ENCODE data around the gene SIDT2.
"Not testable (repeated sequence)": the region's sequence is repeated elsewhere in the genome, so short reads cannot be mapped to it uniquely, and the experiment has no call there.

Gene SIDT2

GRCh38 chr11:117172724-117173421 lies 5.7 kb upstream of the SIDT2 start:
- no peak for DNase-seq

GRCh38 chr11:117175104-117175503 lies 3.4 kb upstream of the SIDT2 start:
- no peak for DNase-seq

- DNase-seq = no peak
These were observed 2.8 kb upstream of the SIDT2 start for GRCh38 chr11:117175781-117176180.

GRCh38 chr11:117176186-117176585 lies 2.4 kb upstream of the SIDT2 start:
- no peak for DNase-seq

- no peak for DNase-seq
These were observed 871 bp upstream of the SIDT2 start for GRCh38 chr11:117177534-117178209.

- no peak for DNase-seq
These were observed 781 bp downstream of the SIDT2 start for GRCh38 chr11:117179048-117179999.

- no peak for DNase-seq
These were observed 1.5 kb downstream of the SIDT2 start for GRCh38 chr11:117180020-117180419.

- DNase-seq = no peak
These were observed 2.4 kb downstream of the SIDT2 start for GRCh38 chr11:117180661-117181585.

- DNase-seq = no peak
These were observed 3.3 kb downstream of the SIDT2 start for GRCh38 chr11:117181586-117182550.

GRCh38 chr11:117182551-117182935 lies 4.0 kb downstream of the SIDT2 start:
- no peak for DNase-seq

GRCh38 chr11:117183178-117183577 lies 4.6 kb downstream of the SIDT2 start:
- DNase-seq = not testable (repeated sequence)

GRCh38 chr11:117183724-117184349 lies 5.3 kb downstream of the SIDT2 start:
- DNase-seq = no peak

- no peak for DNase-seq
These were observed 7.3 kb downstream of the SIDT2 start for GRCh38 chr11:117185736-117186430.

- DNase-seq = no peak
These were observed 7.9 kb downstream of the SIDT2 start for GRCh38 chr11:117186431-117186761.

GRCh38 chr11:117187007-117187406 lies 8.5 kb downstream of the SIDT2 start:
- no peak for DNase-seq

- DNase-seq = no peak
These were observed 8.9 kb downstream of the SIDT2 start for GRCh38 chr11:117187428-117187798.

- no peak for DNase-seq
These were observed 9.4 kb downstream of the SIDT2 start for GRCh38 chr11:117187799-117188481.

- DNase-seq = no peak
These were observed 10.1 kb downstream of the SIDT2 start for GRCh38 chr11:117188620-117189081.

GRCh38 chr11:117189191-117189940 lies 10.8 kb downstream of the SIDT2 start:
- no peak for DNase-seq

All from T1000 (cell line).